Activated effector memory CD4-positive, alpha-beta T cell treated with Interleukin-2 at 50 U/mL for 16 hours (primary cell): ENCODE measurements around the gene ZRANB2.

Source experiments
- DNase-seq: peaks from one replicate; pipeline ENCODE4 v3.0.0-alpha.2; 2020

The ZRANB2 gene

GRCh38 chr1:71080739-71081696, at the start of gene ZRANB2:
Gene ZRANB2 (minus strand): TSS chr1:71081035. CDS start chr1:71080995, 40 bp downstream.
- peak; percentile 82 for DNase-seq

GRCh38 chr1:71128060-71128459, 47.2 kb upstream of the ZRANB2 start:
- DNase-seq, result no peak

DNA sequence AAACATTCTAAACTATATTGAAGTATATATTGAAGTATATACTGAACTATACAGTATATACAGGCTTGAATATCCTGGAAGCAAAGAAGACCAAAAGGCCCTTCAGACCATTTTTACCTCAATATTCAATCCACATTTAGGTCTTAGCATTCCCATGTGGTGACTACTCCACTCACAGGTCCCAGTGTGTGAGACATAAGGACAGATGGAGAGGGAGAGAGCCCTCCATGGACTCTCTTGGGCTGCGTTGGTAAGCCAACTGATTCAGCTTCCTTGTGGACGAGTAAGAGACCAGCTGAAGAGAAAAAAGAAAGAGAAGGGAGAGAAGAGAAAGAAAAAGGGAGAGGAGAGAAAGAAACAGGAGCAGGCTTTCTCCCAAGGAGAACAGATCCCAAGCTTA, 37.3 kb upstream of the ZRANB2 start:
- no peak for DNase-seq

GRCh38 chr1:71116729-71117128, 35.9 kb upstream of the ZRANB2 start:
- no peak for DNase-seq

DNA sequence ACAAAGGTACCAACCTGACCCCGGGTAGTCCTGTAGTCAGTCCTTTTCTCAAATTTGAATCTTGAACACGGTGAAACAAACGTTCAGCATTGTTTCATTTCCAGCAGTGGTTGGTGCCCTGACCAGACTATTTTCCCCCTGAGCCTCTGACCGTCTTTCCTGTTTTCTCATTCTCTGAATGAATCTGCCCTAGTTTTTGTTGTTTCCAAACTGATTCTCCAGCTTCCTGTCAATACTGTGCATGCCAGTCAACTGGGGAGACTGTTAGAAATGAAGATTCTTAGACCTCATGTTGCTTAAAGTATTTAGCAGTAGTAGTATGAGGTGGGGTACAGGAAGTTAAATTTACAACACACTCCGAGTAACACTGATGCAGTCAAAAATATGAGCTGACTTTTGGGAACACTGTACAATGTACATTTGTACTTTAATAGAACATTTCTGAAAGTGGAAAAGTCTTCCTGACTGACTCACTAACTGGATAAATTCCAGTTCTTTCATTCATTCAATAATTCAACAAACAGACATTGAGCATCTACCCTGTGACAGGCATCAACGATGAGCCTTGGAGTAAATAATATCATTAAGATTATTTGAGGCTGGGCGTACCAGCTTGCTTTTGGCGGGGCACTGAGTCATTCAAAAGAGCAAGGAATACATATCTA, 26.0 kb upstream of the ZRANB2 start:
- no peak for DNase-seq

DNA sequence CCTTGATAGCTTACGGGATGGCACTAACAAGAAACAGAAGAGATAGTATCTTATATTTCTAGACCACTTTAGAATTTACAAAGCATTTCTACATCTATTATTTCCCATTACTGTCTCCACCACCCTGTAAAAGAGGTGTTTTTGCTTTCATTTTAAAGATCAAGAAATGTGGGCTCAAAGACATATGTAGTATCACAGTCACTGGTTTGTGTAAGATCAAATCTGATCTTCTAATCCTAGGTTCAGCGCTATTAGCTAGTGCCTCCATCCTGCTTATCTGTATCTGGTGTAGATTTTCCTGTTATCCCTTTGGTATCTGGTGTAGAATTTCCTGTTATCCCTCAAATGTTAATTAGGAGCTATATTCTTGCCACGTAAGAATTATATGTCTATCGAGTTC, 23.6 kb upstream of the ZRANB2 start:
- DNase-seq, result no peak

- no peak for DNase-seq
Measured at GRCh38 chr1:71101839-71102376, 21.1 kb upstream of the ZRANB2 start.

GRCh38 chr1:71097428-71097827, 16.6 kb upstream of the ZRANB2 start:
- no peak for DNase-seq

- no peak for DNase-seq
Measured at GRCh38 chr1:71094913-71095312, 14.1 kb upstream of the ZRANB2 start.

- DNase-seq, result no peak
Measured at GRCh38 chr1:71093938-71094337, 13.1 kb upstream of the ZRANB2 start.

DNA sequence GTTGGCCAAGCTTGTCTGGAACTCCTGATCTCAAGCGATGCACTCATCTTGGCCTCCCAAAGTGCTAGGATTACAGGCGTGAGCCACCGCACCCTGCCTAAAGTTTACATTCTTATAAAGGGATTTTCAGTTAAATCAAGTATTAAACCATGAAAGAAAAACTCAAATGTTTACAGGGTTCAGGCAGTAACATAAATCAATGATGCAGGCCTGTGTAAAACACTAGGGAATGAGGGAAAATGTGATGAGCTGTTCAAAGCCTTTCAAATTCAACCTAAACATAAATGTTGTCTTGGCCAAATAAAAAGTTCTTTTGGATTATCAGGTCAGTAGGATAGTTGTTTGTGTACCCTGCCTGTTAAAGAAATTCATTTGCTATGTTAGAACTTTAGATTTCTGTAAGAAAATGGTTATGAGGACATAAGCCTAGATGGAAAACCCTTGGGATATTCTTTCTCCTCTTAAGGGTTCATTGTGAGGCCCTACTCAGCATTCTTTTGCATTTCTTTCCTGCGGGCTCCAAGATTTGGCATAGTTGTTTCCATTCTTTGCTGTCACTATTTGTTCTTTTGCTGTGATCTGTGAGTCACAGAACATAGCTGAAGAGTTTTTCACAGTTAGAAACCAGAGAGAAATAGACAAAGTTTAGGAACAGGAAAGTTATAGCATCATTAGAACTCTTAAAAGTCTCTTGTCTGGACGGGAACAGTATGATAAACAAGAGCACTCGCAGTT, 8.9 kb upstream of the ZRANB2 start:
- DNase-seq, result no peak

DNA sequence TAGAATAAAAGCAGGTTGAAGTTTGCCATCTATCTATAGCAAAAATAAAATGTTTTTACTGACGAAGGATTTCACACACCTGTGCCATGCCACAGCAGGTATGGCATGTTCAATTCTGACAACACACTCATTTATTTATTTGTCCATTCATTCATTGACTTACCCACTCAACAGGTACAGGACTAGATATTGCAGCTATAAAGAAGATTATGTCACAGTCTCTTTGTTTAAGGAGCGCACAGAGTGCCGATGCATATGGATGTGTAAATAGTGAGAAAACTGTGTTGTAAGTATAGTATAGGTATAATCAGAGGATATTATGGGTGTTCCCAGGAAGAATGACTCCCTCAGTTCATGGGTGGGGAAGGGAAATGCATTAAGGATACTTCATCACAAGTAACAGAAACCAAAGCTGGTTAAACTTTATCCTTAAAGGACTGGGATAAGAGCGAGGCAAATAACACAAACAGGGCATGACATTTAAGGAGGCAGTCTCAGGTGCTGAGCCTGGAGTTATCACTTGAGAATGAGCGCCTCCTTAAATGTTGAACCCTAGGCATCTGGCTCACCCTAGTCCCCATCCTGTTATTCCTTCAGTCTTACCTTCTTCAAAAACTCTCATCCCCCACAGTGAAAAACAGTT, 7.9 kb upstream of the ZRANB2 start:
- DNase-seq, result no peak

DNA sequence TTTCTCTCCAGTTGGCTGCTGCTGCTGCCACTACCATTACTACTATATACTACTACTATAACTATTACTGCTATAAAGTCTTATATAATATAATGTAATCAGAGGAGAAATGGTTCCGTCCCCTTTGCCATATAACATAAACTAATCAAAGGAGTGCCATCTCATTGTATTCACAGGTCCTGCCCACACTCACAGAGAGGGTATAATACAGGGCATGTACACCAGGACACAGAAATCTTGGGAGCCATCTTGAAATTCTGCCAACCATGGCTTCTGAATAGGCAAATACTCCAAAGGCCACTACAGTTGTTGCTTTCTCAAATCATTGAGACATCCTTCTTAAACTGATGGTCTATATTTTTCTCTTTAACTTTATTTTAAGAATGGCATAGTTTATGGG, 6.9 kb upstream of the ZRANB2 start:
- no peak for DNase-seq

- no peak for DNase-seq
Measured at GRCh38 chr1:71087060-71087459, 6.2 kb upstream of the ZRANB2 start.

DNA sequence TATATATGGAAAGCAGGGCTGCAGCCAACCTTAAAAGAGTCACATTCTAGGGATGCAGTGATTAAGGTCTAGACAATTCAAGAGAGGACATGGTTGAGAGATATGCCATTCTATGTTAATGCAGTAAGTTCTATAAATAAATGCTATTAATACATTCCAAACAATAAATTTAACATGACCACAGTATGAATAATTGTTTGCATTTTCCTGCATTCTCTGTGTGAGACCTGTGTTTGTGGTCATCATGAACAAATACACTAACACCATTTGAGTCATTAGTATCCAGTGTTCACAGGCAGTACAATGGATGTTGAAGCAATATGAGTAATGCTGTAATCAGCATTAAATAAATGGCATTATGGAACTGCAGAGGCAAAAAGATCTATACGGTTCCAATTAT, 5.5 kb upstream of the ZRANB2 start:
- DNase-seq, result no peak

- no peak for DNase-seq
Measured at GRCh38 chr1:71083271-71083670, 2.4 kb upstream of the ZRANB2 start.

DNA sequence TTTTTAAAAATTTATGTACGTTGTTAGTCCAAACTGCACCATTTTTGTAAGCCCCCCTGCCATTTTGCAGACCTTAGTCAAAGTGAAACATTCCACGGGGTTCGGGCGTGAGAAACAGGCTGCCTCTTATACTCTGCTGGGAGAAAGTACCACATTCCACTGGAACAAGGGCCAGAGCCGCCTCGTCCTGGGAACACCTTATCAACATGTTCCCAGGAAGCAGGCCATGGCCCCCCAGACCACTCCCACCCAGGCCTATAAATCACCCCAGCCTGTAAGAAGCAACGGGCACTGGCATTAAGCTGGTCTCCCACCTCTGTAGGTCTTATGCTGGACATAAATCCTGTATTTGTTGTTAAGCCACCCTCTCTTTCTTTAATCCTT, 854 bp upstream of the ZRANB2 start:
- DNase-seq, result no peak

DNA sequence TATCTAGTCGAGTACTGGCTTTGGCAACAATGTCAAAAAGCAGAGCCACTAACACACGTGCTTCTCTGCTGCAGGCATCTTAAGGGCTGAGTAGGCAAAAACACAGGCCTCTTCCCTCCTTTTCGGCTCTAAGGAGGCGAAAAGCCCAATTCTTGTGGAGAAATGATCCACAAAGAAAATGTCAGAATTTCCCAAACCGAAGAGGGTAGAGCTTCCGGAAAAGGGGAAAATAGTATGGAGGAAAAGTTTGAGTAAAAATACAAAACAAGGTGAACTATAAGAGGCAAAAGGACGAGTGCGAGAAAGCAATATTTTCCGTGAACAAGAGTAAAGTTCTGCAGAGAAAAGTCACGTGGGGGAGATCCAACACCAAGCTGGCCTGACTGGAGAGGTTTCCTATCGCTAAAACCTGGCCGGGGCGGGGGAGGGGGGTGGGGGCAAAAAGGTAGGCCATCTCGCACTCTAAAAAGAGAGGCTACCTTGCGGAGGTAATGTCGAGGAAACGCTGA, 551 bp downstream of the ZRANB2 start:
- no peak for DNase-seq

GRCh38 chr1:71074681-71075080, 6.2 kb downstream of the ZRANB2 start:
- no peak for DNase-seq

- no peak for DNase-seq
Measured at GRCh38 chr1:71072273-71072672, 8.6 kb downstream of the ZRANB2 start.

DNA sequence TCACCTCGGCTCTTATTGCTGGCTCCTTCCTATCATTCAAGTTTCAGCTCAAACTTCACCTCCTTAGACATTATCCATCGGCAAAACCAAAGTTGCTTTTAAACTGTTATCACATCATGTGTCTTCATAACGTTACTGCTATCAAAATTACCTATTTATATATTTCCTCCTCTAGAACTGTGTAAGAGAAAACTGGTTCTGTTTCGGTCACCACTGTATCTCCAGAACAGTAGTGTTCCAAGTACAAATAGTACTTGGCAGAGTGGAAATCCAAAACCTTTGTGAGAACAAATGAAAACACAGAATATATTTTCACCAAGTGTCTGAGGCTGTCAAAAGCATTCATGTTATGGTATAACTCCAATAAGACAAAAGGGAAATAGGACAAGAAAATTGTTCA, 9.1 kb downstream of the ZRANB2 start:
- no peak for DNase-seq
